MCF 10A (cell line): ENCODE results near the gene LCOR. TPM values are rescaled to one million over a fixed set of nuclear protein-coding genes. Genes with fewer than 3 reads are reported as not detected.

Source experiments
- BruUV-seq: library from RNA; stranded (reverse); fragments of 400-500 nt; replicated peaks from 2 replicates; lab custom pipeline; 2021; lab: Mats Ljungman, UMichigan
- CTCF ChIA-PET: fragments of 300-600 bp; sonication (Branson Sonifier 250); formaldehyde crosslinking; extraction: SDS; loops from one replicate; lab custom pipeline; 2021; ENCODE audit warnings: antibody characterized with exemption, inconsistent platforms; lab: Yijun Ruan, JAX
- POLR2A ChIA-PET: fragments of 300-600, 350-650 bp; sonication (Branson Sonifier 250); formaldehyde crosslinking; extraction: SDS; loops from one replicate; lab custom pipeline; 2020; ENCODE audit warnings: antibody characterized with exemption, inconsistent platforms; lab: Yijun Ruan, JAX
- DNase-seq: peaks from one replicate; pipeline ENCODE4 v3.0.0-alpha.2; 2018; ENCODE audit not compliant: unreplicated experiment
- H3K27ac Mint-ChIP-seq: one replicate; pipeline ENCODE4 v1.8.0; 2022; ENCODE audit warnings: mild to moderate bottlenecking, low read depth, mixed read lengths; ENCODE audit not compliant: unreplicated experiment
- H3K27me3 Mint-ChIP-seq: one replicate; pipeline ENCODE4 v1.8.0; 2022; ENCODE audit warnings: mixed read lengths; ENCODE audit not compliant: insufficient read depth, unreplicated experiment
- H3K36me3 Mint-ChIP-seq: one replicate; pipeline ENCODE4 v1.8.0; 2022; ENCODE audit warnings: mild to moderate bottlenecking, moderate library complexity, mixed read lengths; ENCODE audit not compliant: insufficient read depth, unreplicated experiment
- H3K4me1 Mint-ChIP-seq: one replicate; pipeline ENCODE4 v1.8.0; 2022; ENCODE audit warnings: mixed read lengths; ENCODE audit not compliant: insufficient read depth, unreplicated experiment
- H3K4me3 Mint-ChIP-seq: one replicate; pipeline ENCODE4 v1.8.0; 2022; ENCODE audit warnings: mild to moderate bottlenecking, moderate library complexity, mixed read lengths; ENCODE audit not compliant: unreplicated experiment
- H3K9me3 Mint-ChIP-seq: one replicate; pipeline ENCODE4 v1.8.0; 2022; ENCODE audit warnings: mixed read lengths; ENCODE audit not compliant: unreplicated experiment
- intact Hi-C: fragments of 100-400 bp; cut with micrococcal nuclease; formaldehyde crosslinking; loops from 2 replicates; pipeline ENCODE4 v1.14.1; 2022
- total RNA-seq: library from RNA; stranded (reverse); gene quantifications from 2 replicates; pipeline ENCODE4 v1.2.3, GENCODE V29; 2022
- TF ChIP-seq, protein P1 (sequence below): fragments of 200-600 bp; IDR thresholded peaks from one replicate; pipeline ENCODE4 v1.8.0; 2022; ENCODE audit warnings: antibody characterized with exemption, mild to moderate bottlenecking; ENCODE audit not compliant: unreplicated experiment

Gene LCOR
- total RNA-seq, 1 experiment from 2014 or later, result 40.4 TPM

DNA sequence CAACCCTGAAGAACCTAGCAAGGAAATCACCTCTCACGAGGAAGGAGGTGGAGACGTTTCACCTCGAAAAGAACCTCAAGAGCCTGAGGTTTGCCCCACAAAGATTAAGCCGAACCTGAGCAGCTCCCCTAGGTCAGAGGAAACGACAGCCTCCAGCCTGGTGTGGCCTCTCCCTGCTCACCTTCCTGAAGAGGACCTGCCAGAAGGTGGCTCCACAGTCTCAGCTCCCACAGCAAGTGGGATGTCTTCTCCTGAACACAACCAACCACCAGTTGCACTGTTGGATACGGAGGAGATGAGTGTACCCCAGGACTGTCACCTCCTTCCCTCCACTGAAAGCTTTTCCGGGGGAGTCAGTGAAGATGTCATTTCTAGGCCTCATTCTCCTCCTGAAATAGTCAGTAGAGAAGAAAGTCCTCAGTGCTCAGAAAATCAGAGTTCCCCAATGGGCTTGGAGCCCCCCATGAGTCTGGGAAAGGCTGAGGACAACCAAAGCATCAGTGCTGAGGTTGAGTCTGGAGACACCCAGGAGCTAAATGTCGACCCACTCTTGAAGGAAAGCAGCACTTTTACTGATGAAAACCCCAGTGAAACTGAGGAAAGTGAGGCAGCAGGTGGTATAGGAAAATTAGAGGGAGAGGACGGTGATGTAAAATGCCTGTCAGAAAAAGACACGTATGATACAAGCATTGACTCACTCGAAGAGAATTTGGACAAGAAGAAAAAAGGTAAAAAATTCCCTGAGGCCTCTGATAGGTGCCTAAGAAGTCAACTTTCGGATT is 150.2 kb downstream of the LCOR start:
- H3K27me3 Mint-ChIP-seq, result no peaks in the 10 kb centered on the region
- intact Hi-C loops, result no loop called here
- no TSS peak for BruUV-seq
- H3K4me1 Mint-ChIP-seq, result no peaks in the 10 kb centered on the region
- ChIA-PET POLR2A (no interaction called here), CTCF (interaction anchor here (1.8 kb wide), 1 partner anchor 55 kb away, joined by 11 read pairs; no protein-coding TSS in a partner anchor)
- H3K36me3 Mint-ChIP-seq, result peaks cover 31% of the 10 kb centered on the region
- H3K9me3 Mint-ChIP-seq, result no peaks in the 10 kb centered on the region
- TF ChIP-seq, protein P1, sequence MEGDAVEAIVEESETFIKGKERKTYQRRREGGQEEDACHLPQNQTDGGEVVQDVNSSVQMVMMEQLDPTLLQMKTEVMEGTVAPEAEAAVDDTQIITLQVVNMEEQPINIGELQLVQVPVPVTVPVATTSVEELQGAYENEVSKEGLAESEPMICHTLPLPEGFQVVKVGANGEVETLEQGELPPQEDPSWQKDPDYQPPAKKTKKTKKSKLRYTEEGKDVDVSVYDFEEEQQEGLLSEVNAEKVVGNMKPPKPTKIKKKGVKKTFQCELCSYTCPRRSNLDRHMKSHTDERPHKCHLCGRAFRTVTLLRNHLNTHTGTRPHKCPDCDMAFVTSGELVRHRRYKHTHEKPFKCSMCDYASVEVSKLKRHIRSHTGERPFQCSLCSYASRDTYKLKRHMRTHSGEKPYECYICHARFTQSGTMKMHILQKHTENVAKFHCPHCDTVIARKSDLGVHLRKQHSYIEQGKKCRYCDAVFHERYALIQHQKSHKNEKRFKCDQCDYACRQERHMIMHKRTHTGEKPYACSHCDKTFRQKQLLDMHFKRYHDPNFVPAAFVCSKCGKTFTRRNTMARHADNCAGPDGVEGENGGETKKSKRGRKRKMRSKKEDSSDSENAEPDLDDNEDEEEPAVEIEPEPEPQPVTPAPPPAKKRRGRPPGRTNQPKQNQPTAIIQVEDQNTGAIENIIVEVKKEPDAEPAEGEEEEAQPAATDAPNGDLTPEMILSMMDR, result no peak
- no peak overlapping the region for H3K27ac Mint-ChIP-seq
- H3K4me3 Mint-ChIP-seq, result no peak overlapping the region
- DNase-seq, result no peak

DNA sequence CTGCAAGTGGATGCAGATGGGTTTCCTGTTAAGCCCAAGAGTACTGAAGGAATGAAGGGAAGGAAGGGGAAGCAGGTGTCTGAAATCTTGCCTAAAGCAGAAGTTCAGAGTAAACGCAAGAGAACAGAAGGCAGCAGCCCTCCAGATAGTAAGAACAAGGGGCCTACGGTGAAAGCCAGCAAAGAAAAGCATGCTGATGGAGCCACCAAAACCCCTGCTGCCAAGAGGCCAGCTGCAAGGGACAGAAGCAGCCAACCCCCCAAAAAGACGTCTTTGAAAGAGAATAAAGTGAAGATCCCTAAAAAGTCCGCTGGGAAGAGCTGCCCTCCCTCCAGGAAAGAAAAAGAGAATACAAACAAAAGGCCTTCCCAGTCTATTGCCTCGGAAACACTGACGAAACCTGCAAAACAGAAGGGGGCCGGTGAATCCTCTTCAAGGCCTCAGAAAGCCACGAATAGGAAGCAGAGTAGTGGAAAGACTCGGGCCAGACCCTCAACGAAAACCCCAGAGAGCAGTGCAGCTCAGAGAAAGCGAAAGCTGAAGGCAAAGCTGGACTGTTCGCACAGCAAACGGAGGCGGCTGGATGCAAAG is 152.5 kb downstream of the LCOR start:
- no peak overlapping the region for H3K4me3 Mint-ChIP-seq
- no peaks in the 10 kb centered on the region for H3K27me3 Mint-ChIP-seq
- intact Hi-C loops, result no loop called here
- no TSS peak for BruUV-seq
- POLR2A ChIA-PET, result no interaction called here
- no peak overlapping the region for H3K27ac Mint-ChIP-seq
- peaks cover 31% of the 10 kb centered on the region for H3K36me3 Mint-ChIP-seq
- TF ChIP-seq, protein P1, result no peak
- no peak for DNase-seq
- CTCF ChIA-PET, result interaction anchor here (0.7 kb wide), 1 partner anchor 195 kb away, joined by 4 read pairs; no protein-coding TSS in a partner anchor
- H3K4me1 Mint-ChIP-seq, result no peaks in the 10 kb centered on the region
- no peaks in the 10 kb centered on the region for H3K9me3 Mint-ChIP-seq

DNA sequence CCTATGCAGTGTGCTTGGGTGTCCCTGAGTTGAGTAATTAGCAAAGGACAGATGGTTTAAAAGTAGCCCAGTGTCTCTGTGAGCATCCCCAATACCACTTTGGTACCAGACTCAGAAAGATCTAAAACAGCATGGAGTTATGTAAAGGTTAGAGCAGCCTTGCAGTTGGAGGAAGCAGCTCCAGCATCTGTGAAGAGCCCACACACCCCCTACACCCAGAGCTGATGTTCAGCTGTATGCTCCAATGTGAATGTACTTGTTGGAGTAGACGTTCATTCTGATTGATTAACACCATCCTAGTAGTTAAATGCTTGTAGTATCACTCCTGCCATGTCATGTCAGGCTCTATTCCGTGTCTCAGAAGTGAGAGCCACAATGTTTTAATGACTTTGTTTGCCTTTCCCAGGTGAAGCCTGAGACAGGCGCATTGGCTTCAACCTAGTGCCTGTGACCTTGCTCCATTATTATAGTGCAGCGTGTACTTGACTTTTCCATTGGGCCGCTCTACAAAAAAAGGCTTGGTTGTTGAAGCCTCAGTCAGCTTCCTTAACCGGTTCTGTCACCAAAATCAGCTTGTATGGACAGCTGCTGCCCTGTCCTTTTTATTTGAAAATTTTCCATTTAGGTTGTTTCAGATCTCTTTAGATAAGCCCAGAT is 154.2 kb downstream of the LCOR start:
- H3K9me3 Mint-ChIP-seq, result no peaks in the 10 kb centered on the region
- BruUV-seq, result no TSS peak
- no peak overlapping the region for H3K4me3 Mint-ChIP-seq
- intact Hi-C loops, result no loop called here
- DNase-seq, result no peak
- no peak overlapping the region for H3K27ac Mint-ChIP-seq
- TF ChIP-seq, protein P1, result no peak
- H3K4me1 Mint-ChIP-seq, result peaks cover 5% of the 10 kb centered on the region
- POLR2A ChIA-PET, result no interaction called here
- no peaks in the 10 kb centered on the region for H3K27me3 Mint-ChIP-seq
- CTCF ChIA-PET, result interaction anchor here (0.7 to 1.0 kb wide), 2 partner anchors 87 to 496 kb away, joined by 3 read pairs; no protein-coding TSS in a partner anchor
- H3K36me3 Mint-ChIP-seq, result peaks cover 23% of the 10 kb centered on the region
